GM12878 (cell line): ENCODE results near the gene ADAMTSL2. TPM values are rescaled to one million over a fixed set of nuclear protein-coding genes. Genes with fewer than 3 reads are reported as not detected.

ENCODE experiments used
- ATAC-seq: fragments of 200-7000 bp; cut with Tn5 transposase; 3 replicates; pipeline ENCODE4 v1.9.1; 2020; ENCODE audit warnings: mild to moderate bottlenecking, moderate library complexity
- BruUV-seq: library from RNA; stranded (reverse); fragments of 400-500 nt; replicated peaks from 2 replicates; lab custom pipeline; 2021; lab: Mats Ljungman, UMichigan
- CTCF ChIA-PET: fragments of 300-600 bp; sonication (Branson Sonifier 250); formaldehyde crosslinking; extraction: SDS; loops from one replicate; lab custom pipeline; 2021; ENCODE audit warnings: inconsistent platforms; lab: Yijun Ruan, JAX
- POLR2A ChIA-PET: fragments of 350-600 bp; formaldehyde crosslinking; extraction: SDS; loops from one replicate; lab custom pipeline; 2021; ENCODE audit warnings: inconsistent platforms; lab: Charles Lee
- RAD21 ChIA-PET: fragments of 300-600 bp; sonication (Branson Sonifier 250); formaldehyde crosslinking; loops from one replicate; lab custom pipeline; 2023; ENCODE audit warnings: antibody characterized with exemption; ENCODE audit not compliant: unreplicated experiment; lab: Charles Lee
- SMC1A ChIA-PET: fragments of 300-600 bp; sonication (Branson Sonifier 250); formaldehyde crosslinking; loops from one replicate; lab custom pipeline; 2023; ENCODE audit not compliant: unreplicated experiment, uncharacterized antibody; lab: Charles Lee
- DNase-seq: peaks from one replicate; pipeline ENCODE4 v3.0.0-alpha.2; 2011; ENCODE audit warnings: low read depth, low spot score
- FAIRE-seq: peaks from 3 replicates; lab custom pipeline; 2011; peaks lifted over from hg19 to GRCh38; lab: Jason Lieb, UNC
- H2AFZ ChIP-seq: 2 replicates; pipeline ENCODE4 v1.6.0; 2011; ENCODE audit warnings: low read depth, low read length, control low read depth; ENCODE audit not compliant: control insufficient read depth
- H3K27ac ChIP-seq: 2 replicates; pipeline ENCODE4 v1.5.1; 2011; ENCODE audit warnings: control low read depth; ENCODE audit not compliant: control insufficient read depth, insufficient read depth
- H3K27me3 ChIP-seq, 2 experiments: replicated peaks in 1 of 2; 2 replicates each; pipeline versions ENCODE4 v1.6.0 to v1.6.1; 2011; ENCODE audit warnings: low read length in 1 of 2; ENCODE audit not compliant: control insufficient read depth in 2 of 2, insufficient read depth in 2 of 2
- H3K36me3 ChIP-seq, 2 experiments: 2 replicates each; pipeline ENCODE4 v1.5.1; 2011; ENCODE audit warnings: low read length in 1 of 2; ENCODE audit not compliant: control insufficient read depth in 2 of 2, insufficient read depth in 2 of 2
- H3K4me1 ChIP-seq: 2 replicates; pipeline ENCODE4 v1.6.1; 2011; ENCODE audit warnings: mild to moderate bottlenecking, low read length, moderate library complexity, mixed read lengths; ENCODE audit not compliant: control insufficient read depth, insufficient read depth
- H3K4me2 ChIP-seq: 2 replicates; pipeline ENCODE4 v1.6.0; 2011; ENCODE audit warnings: control low read depth; ENCODE audit not compliant: control insufficient read depth, insufficient read depth
- H3K4me3 ChIP-seq: fragments of 200-600 bp; sonication (generic); 2 replicates; pipeline ENCODE4 v1.5.1; 2016
- H3K79me2 ChIP-seq: 2 replicates; pipeline ENCODE4 v1.6.0; 2011; ENCODE audit warnings: low read length; ENCODE audit not compliant: control insufficient read depth, insufficient read depth
- H3K9ac ChIP-seq: 2 replicates; pipeline ENCODE4 v1.8.0; 2011; ENCODE audit warnings: low read length, control low read depth, mixed read lengths; ENCODE audit not compliant: control insufficient read depth, insufficient read depth
- H3K9me3 ChIP-seq: replicated peaks from 3 replicates; pipeline ENCODE4 v1.5.1; 2011; ENCODE audit warnings: mild to moderate bottlenecking, low read length; ENCODE audit not compliant: control insufficient read depth, insufficient read depth
- H4K20me1 ChIP-seq: 2 replicates; pipeline ENCODE4 v1.6.0; 2011; ENCODE audit not compliant: control insufficient read depth, insufficient read depth
- BMI1 ChIP-seq: fragments of 450-650 bp; IDR thresholded peaks from 2 replicates; pipeline ENCODE4 v1.6.1; 2016; ENCODE audit warnings: mild to moderate bottlenecking, moderate library complexity, borderline replicate concordance
- CBFB ChIP-seq: IDR thresholded peaks from 2 replicates; pipeline ENCODE4 v1.6.1; 2016; ENCODE audit warnings: antibody characterized with exemption, low read depth
- EZH2 ChIP-seq: IDR thresholded peaks from 2 replicates; pipeline ENCODE4 v1.6.1; 2012; ENCODE audit warnings: low read depth, mild to moderate bottlenecking, control low read depth, inconsistent platforms, low read length, borderline replicate concordance; ENCODE audit not compliant: control insufficient read depth
- HDGF ChIP-seq: fragments of 450-650 bp; IDR thresholded peaks from 2 replicates; pipeline ENCODE4 v1.6.1; 2016; ENCODE audit warnings: antibody characterized with exemption
- NBN ChIP-seq: fragments of 450-650 bp; IDR thresholded peaks from 2 replicates; pipeline ENCODE4 v1.6.1; 2016
- PAX5 ChIP-seq: IDR thresholded peaks from 2 replicates; pipeline ENCODE4 v1.6.1; 2011; ENCODE audit warnings: low read depth, low read length, borderline replicate concordance
- PML ChIP-seq: IDR thresholded peaks from 2 replicates; pipeline ENCODE4 v1.6.1; 2012; ENCODE audit warnings: low read length, inconsistent platforms
- RUNX3 ChIP-seq: IDR thresholded peaks from 2 replicates; pipeline ENCODE4 v1.6.1; 2012; ENCODE audit warnings: low read length, inconsistent platforms
- SMAD1 ChIP-seq: fragments of 450-650 bp; IDR thresholded peaks from 2 replicates; pipeline ENCODE4 v1.6.1; 2018; ENCODE audit warnings: mild to moderate bottlenecking, low read depth; ENCODE audit not compliant: partially characterized antibody
- SREBF1 ChIP-seq: IDR thresholded peaks from 2 replicates; pipeline ENCODE4 v1.6.1; 2012; ENCODE audit warnings: mild to moderate bottlenecking, low read length
- SRF ChIP-seq, 2 experiments: IDR thresholded peaks; 2 replicates each; pipeline ENCODE4 v1.6.1; 2011; ENCODE audit warnings: low read depth in 2 of 2, low read length in 2 of 2, mild to moderate bottlenecking in 1 of 2, moderate library complexity in 1 of 2
- TAF1 ChIP-seq: IDR thresholded peaks from 2 replicates; pipeline ENCODE4 v1.6.1; 2011; ENCODE audit warnings: mild to moderate bottlenecking, low read depth, low read length, borderline replicate concordance
- TCF7 ChIP-seq: IDR thresholded peaks from 2 replicates; pipeline ENCODE4 v1.6.1; 2014; ENCODE audit warnings: antibody characterized with exemption, borderline replicate concordance
- WGBS: methylation state at CpG from one replicate; pipeline ENCODE4 v1.1.6; 2016; ENCODE audit warnings: low lambda C conversion rate; ENCODE audit not compliant: insufficient replicate concordance, insufficient coverage; ENCODE audit errors: missing lambda C conversion rate; 5-methylcytosine and 5-hydroxymethylcytosine counted together
- in situ Hi-C: fragments of 300-500 bp; cut with MboI; formaldehyde crosslinking; loops from 9 replicates; pipeline ENCODE4 v1.14.3; 2018; ENCODE audit warnings: mixed read lengths
- intact Hi-C: fragments of 100-400 bp; cut with micrococcal nuclease; formaldehyde crosslinking; loops from one replicate; pipeline ENCODE4 v1.14.2; 2022; ENCODE audit not compliant: unreplicated experiment
- polyA plus RNA-seq, 11 experiments: library from polyadenylated mRNA; depleted of rRNA in 4 of 11; unstranded in 6 of 11; stranded (reverse) in 5 of 11; fragments of >200 nt; fragmentation: Nextera tagmentation in 4 of 11; fragmentation: Illumina TruSeq in 1 of 11; extraction: Ambion mirVana in 4 of 11; extraction: Trizol in 1 of 11; gene quantifications; 1 replicate in 1 of 11; 2 replicates in 10 of 11; pipeline versions ENCODE4 v1.2.1 to v1.2.3, GENCODE V29; 2011 to 2016; ENCODE audit warnings: inconsistent platforms in 2 of 11, missing spikeins in 2 of 11, low read depth in 1 of 11
- total RNA-seq, 4 experiments: library from RNA; depleted of rRNA in 3 of 4; stranded (reverse); fragments of >200 nt in 3 of 4; fragmentation: Illumina TruSeq in 1 of 4; extraction: Trizol in 1 of 4; gene quantifications; 2 replicates each; pipeline versions ENCODE4 v1.2.1 to v1.2.3, GENCODE V29; 2013 to 2021
- TF ChIP-seq, protein P1 (sequence below): fragments of 450-650 bp; IDR thresholded peaks from 2 replicates; pipeline ENCODE4 v1.6.1; 2016; ENCODE audit warnings: mild to moderate bottlenecking
- TF ChIP-seq, protein P2 (sequence below): fragments of 450-650 bp; IDR thresholded peaks from 2 replicates; pipeline ENCODE4 v1.6.1; 2014; ENCODE audit warnings: mild to moderate bottlenecking
- TF ChIP-seq, protein P3 (sequence below): fragments of 150-350 bp; IDR thresholded peaks from 2 replicates; pipeline ENCODE4 v1.6.1; 2014; ENCODE audit warnings: mild to moderate bottlenecking, low read depth, low read length

ADAMTSL2 gene
- total and polyA plus RNA-seq, 10 of the 15 experiments (the other 5 are each of a cell fraction or from before 2014, with no cell fraction given): 0.07 TPM; not detected in 9

DNA sequence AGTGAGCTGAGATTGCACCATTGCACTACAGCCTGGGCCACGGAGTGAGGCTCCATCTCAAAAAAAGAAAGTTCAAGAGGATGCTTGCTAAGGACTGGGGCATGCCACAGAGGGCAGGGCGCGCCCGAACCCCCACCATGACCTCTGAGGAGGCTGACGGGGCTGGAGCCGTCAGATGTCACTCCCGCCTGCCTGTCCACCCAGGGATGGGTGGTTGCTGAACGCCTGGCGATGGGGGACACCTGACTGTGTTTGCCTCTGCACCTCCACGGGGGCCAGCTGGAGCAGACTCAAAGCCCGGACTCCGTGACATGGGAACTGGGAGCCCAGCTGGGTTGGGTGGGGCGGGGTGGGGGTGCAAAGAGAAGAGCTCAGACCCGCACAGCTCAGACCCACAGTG lies 31.9 kb downstream of the ADAMTSL2 start:
- SMC1A ChIA-PET: no interaction called here
- intact Hi-C loops: no loop called here
- H2AFZ ChIP-seq: no peak overlapping the region
- FAIRE-seq (no peak), ATAC-seq (no peak)
- no peaks in the 10 kb centered on the region for H3K4me1 ChIP-seq
- CTCF ChIA-PET: no interaction called here
- WGBS: 27% methylated on average over 14 of the region's 14 CpGs
- no peaks in the 10 kb centered on the region for H3K36me3 ChIP-seq
- BruUV-seq: no TSS peak
- no peaks in the 10 kb centered on the region for H3K79me2 ChIP-seq
- no peak overlapping the region for H3K4me3 ChIP-seq
- in situ Hi-C loops: no loop called here
- TF ChIP-seq BMI1 (no peak), SREBF1 (no peak), SRF (IDR thresholded peaks at IDR 0.05; ENCODE audit: low read depth in 2 of 2, low read length in 2 of 2) (no peak), NBN (no peak), TAF1 (no peak), CBFB (no peak)
- TF ChIP-seq, all 136 proteins: peak for 0
- ChIA-PET RAD21 (no interaction called here), POLR2A (no interaction called here)
- Histone ChIP-seq H4K20me1 (no peaks in the 10 kb centered on the region), H3K27me3 (no peaks in the 10 kb centered on the region; a peak in 1 of 4 replicates), H3K27ac (no peak overlapping the region), H3K9me3 (no peaks in the 10 kb centered on the region), H3K9ac (no peak overlapping the region), H3K4me2 (no peak overlapping the region)
- no peak for DNase-seq

DNA sequence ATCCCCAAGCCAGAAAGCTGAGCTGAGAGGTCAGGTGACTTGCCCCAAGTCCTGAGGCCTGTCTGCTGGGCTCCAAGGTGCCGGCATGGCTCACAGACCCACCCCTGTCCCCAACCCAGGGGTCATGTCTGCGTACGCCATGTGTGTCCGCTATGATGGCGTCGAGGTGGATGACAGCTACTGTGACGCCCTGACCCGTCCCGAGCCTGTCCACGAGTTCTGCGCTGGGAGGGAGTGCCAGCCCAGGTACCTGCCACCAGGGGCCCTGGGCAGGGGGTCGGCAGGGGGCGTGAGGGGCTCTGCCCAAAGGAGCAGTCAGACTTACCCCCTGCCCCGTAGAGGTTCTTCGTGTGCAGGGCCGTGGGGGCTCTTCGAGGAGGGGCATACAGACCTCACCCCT lies 32.3 kb downstream of the ADAMTSL2 start:
- H3K79me2 ChIP-seq: no peaks in the 10 kb centered on the region
- H3K36me3 ChIP-seq: no peaks in the 10 kb centered on the region
- H2AFZ ChIP-seq: no peak overlapping the region
- H3K4me1 ChIP-seq: no peaks in the 10 kb centered on the region
- 57% methylated on average over 17 of the region's 17 CpGs for WGBS
- in situ Hi-C loops (no loop called here), intact Hi-C loops (no loop called here)
- ChIA-PET POLR2A (no interaction called here), RAD21 (no interaction called here), SMC1A (no interaction called here), CTCF (no interaction called here)
- BruUV-seq: no TSS peak
- no peak overlapping the region for H3K4me3 ChIP-seq
- no peak overlapping the region for H3K27ac ChIP-seq
- FAIRE-seq (no peak), ATAC-seq (no peak), DNase-seq (no peak)
- no peak overlapping the region for H3K4me2 ChIP-seq
- H3K9me3 ChIP-seq: no peaks in the 10 kb centered on the region
- H3K27me3 ChIP-seq: no peaks in the 10 kb centered on the region; a peak in 1 of 4 replicates
- H4K20me1 ChIP-seq: no peaks in the 10 kb centered on the region
- H3K9ac ChIP-seq: no peak overlapping the region
- TF ChIP-seq, protein P1, sequence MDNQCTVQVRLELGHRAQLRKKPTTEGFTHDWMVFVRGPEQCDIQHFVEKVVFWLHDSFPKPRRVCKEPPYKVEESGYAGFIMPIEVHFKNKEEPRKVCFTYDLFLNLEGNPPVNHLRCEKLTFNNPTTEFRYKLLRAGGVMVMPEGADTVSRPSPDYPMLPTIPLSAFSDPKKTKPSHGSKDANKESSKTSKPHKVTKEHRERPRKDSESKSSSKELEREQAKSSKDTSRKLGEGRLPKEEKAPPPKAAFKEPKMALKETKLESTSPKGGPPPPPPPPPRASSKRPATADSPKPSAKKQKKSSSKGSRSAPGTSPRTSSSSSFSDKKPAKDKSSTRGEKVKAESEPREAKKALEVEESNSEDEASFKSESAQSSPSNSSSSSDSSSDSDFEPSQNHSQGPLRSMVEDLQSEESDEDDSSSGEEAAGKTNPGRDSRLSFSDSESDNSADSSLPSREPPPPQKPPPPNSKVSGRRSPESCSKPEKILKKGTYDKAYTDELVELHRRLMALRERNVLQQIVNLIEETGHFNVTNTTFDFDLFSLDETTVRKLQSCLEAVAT: no peak
- TF ChIP-seq RUNX3 (no peak), HDGF (no peak), EZH2 (no peak), SMAD1 (no peak), PML (no peak), TCF7 (no peak), SRF (IDR thresholded peaks at IDR 0.05; ENCODE audit: low read depth in 2 of 2, low read length in 2 of 2) (no peak), PAX5 (no peak)
- TF ChIP-seq, protein P2, sequence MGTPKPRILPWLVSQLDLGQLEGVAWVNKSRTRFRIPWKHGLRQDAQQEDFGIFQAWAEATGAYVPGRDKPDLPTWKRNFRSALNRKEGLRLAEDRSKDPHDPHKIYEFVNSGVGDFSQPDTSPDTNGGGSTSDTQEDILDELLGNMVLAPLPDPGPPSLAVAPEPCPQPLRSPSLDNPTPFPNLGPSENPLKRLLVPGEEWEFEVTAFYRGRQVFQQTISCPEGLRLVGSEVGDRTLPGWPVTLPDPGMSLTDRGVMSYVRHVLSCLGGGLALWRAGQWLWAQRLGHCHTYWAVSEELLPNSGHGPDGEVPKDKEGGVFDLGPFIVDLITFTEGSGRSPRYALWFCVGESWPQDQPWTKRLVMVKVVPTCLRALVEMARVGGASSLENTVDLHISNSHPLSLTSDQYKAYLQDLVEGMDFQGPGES: no peak
- TF ChIP-seq, protein P3, sequence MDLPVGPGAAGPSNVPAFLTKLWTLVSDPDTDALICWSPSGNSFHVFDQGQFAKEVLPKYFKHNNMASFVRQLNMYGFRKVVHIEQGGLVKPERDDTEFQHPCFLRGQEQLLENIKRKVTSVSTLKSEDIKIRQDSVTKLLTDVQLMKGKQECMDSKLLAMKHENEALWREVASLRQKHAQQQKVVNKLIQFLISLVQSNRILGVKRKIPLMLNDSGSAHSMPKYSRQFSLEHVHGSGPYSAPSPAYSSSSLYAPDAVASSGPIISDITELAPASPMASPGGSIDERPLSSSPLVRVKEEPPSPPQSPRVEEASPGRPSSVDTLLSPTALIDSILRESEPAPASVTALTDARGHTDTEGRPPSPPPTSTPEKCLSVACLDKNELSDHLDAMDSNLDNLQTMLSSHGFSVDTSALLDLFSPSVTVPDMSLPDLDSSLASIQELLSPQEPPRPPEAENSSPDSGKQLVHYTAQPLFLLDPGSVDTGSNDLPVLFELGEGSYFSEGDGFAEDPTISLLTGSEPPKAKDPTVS: no peak
